Colonic mucosa (tissue), 4 donors: ENCODE results near the gene VWA8. TPM values are rescaled to one million over a fixed set of nuclear protein-coding genes. Genes with fewer than 3 reads are reported as not detected.
"Not testable (repeated sequence)": the region's sequence is repeated elsewhere in the genome, so short reads cannot be mapped to it uniquely, and the experiment has no call there.

Experiments
- DNase-seq: peaks from one replicate; pipeline ENCODE4 v3.0.0-alpha.2; 2020
- H3K27ac ChIP-seq: fragments of 200-600 bp; one replicate; pipeline ENCODE4 v1.8.0; 2021
- H3K27me3 ChIP-seq: fragments of 200-600 bp; one replicate; pipeline ENCODE4 v1.8.0; 2021
- H3K36me3 ChIP-seq: fragments of 200-600 bp; one replicate; pipeline ENCODE4 v1.8.0; 2021
- H3K4me1 ChIP-seq: fragments of 200-600 bp; one replicate; pipeline ENCODE4 v1.8.0; 2021; ENCODE audit warnings: mild to moderate bottlenecking
- H3K4me3 ChIP-seq: fragments of 200-600 bp; one replicate; pipeline ENCODE4 v1.8.0; 2021
- H3K9ac ChIP-seq, 2 donors: one replicate each; pipeline ENCODE4 v1.7.0; 2013; ENCODE audit warnings: control low read depth in 2 of 2, low read depth in 2 of 2, low read length in 2 of 2
- H3K9me3 ChIP-seq: fragments of 200-600 bp; one replicate; pipeline ENCODE4 v1.8.0; 2021
- CTCF ChIP-seq: fragments of 200-600 bp; IDR thresholded peaks from one replicate; pipeline ENCODE4 v1.8.0; 2022; ENCODE audit warnings: antibody characterized with exemption, mild to moderate bottlenecking
- intact Hi-C: fragments of 100-400 bp; cut with DNase I; formaldehyde crosslinking; loops from one replicate; pipeline ENCODE4 v1.14.1; 2022
- total RNA-seq, 2 donors: library from RNA; stranded (reverse); fragmentation: NEBNext Ultra II Directional in 1 of 2; extraction: Animal tissue kit (Norgen Biotek cat#: 25700) in 1 of 2; gene quantifications; one replicate each; pipeline ENCODE4 v1.2.1, GENCODE V29; 2021
- donor health status: healthy.
- donor health status: DM: no; HTN: no; CAD: no.
- donor health status: DM: no; HTN: no; CAD: no.

VWA8 gene
- total RNA-seq, 2 donors from 2014 or later, result 23.8 to 31.8 TPM

GRCh38 chr13:41621716-41622431 lies 339.0 kb downstream of the VWA8 start:
- intact Hi-C loops, result no loop called here
- Histone ChIP-seq H3K36me3 (no peaks in the 10 kb centered on the region), H3K27me3 (no peaks in the 10 kb centered on the region), H3K27ac (no peak overlapping the region), H3K9ac (no peak overlapping the region), H3K4me3 (no peak overlapping the region), H3K9me3 (no peaks in the 10 kb centered on the region), H3K4me1 (no peaks in the 10 kb centered on the region)
- no peak for DNase-seq
- TF ChIP-seq CTCF, result no peak

GRCh38 chr13:41617633-41618032 lies 343.3 kb downstream of the VWA8 start:
- H3K4me3 ChIP-seq, H3K36me3 ChIP-seq, H3K27me3 ChIP-seq, intact Hi-C loops, H3K9me3 ChIP-seq, H3K4me1 ChIP-seq, H3K27ac ChIP-seq, H3K9ac ChIP-seq, DNase-seq: not testable (repeated sequence)

GRCh38 chr13:41616151-41616550 lies 344.8 kb downstream of the VWA8 start:
- no peaks in the 10 kb centered on the region for H3K4me1 ChIP-seq
- no peaks in the 10 kb centered on the region for H3K27me3 ChIP-seq
- no peak for DNase-seq
- intact Hi-C loops, result no loop called here
- no peak overlapping the region for H3K27ac ChIP-seq
- H3K36me3 ChIP-seq, result no peaks in the 10 kb centered on the region
- H3K4me3 ChIP-seq, result no peak overlapping the region
- no peaks in the 10 kb centered on the region for H3K9me3 ChIP-seq
- no peak overlapping the region for H3K9ac ChIP-seq
- no peak for TF ChIP-seq CTCF

GRCh38 chr13:41615528-41615855 lies 345.4 kb downstream of the VWA8 start:
- Histone ChIP-seq H3K27ac (no peak overlapping the region), H3K9ac (no peak overlapping the region), H3K4me1 (no peaks in the 10 kb centered on the region), H3K9me3 (no peaks in the 10 kb centered on the region), H3K4me3 (no peak overlapping the region), H3K27me3 (no peaks in the 10 kb centered on the region), H3K36me3 (no peaks in the 10 kb centered on the region)
- no peak for TF ChIP-seq CTCF
- intact Hi-C loops, result no loop called here
- no peak for DNase-seq

GRCh38 chr13:41614671-41615527 lies 346.0 kb downstream of the VWA8 start:
- no peak for TF ChIP-seq CTCF
- no peak overlapping the region for H3K27ac ChIP-seq
- intact Hi-C loops, result no loop called here
- H3K4me1 ChIP-seq, result no peaks in the 10 kb centered on the region
- no peaks in the 10 kb centered on the region for H3K36me3 ChIP-seq
- no peak overlapping the region for H3K9ac ChIP-seq
- DNase-seq, result no peak
- H3K27me3 ChIP-seq, result no peaks in the 10 kb centered on the region
- H3K4me3 ChIP-seq, result no peak overlapping the region
- no peaks in the 10 kb centered on the region for H3K9me3 ChIP-seq
